ENCODE data around the gene CSK. TPM values are rescaled to one million over a fixed set of nuclear protein-coding genes. Genes with fewer than 3 reads are reported as not detected.
"Not testable (repeated sequence)": the region's sequence is repeated elsewhere in the genome, so short reads cannot be mapped to it uniquely, and the experiment has no call there.

CSK gene
- 10 to 100 TPM in 3 of 4 donors, 1 to 10 TPM in 1; 4.9 to 41.6 (median 26.4) TPM for total RNA-seq

DNA sequence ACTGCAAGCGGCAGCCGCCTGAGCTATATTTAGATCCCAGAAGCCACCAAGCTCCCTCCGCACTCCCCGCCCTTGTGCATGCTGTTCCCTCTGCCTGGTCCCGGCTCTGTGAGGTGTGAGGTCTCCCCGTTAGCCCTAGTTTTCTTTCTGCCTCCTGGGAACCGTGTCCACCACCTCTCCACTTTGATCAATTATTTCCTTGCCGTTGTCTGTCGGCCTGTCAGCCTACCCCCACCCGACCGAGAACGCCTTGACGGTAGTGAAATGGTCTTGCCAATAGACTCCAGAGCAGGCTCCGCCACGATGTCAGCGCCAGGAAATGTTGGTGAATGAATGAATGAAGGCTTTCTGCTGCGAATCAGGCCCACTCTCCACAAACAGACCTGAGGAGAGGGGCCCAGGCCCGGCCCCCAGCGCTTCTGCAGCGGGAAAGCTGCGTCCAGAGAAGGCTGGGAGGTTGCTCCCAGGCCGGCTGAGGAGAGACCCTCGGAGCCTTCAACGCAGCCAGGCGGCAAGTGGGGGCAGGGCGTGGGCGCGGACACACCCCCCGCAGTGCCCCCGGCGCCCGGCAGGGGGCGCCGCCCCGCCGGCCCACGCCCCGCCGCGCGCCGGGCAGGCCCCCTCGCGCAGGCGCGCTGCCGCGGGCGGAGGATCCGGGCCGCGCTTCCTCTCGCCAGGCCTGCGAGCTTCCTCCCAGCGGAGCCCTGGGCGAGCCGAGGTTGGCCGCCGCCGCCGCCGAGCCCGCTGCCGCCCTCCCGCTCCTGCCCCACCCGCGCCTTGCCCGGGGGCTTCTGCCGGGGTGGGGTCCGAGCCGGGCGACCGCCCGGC lies at the start of gene CSK:
Gene CSK (plus strand): TSS at position 650 of the 828 bp plus-strand sequence. CDS start 16,218 bp downstream, outside the sequence.
- peaks cover 3 to 15% of the 10 kb centered on the region in 2 donors for H3K4me1 ChIP-seq
- DNase-seq, result peak in 1 of 2 donors; percentile 80
- H3K36me3 ChIP-seq, result no peaks in the 10 kb centered on the region
- peak within 1 kb of the TSS; percentile 66 to 79 for H3K4me3 ChIP-seq
- H3K9me3 ChIP-seq, result no peaks in the 10 kb centered on the region
- TF ChIP-seq POLR2A (IDR thresholded peaks at IDR 0.05) (peak; percentile 31 to 64), CTCF (IDR thresholded peaks at IDR 0.05) (peak; percentile 29 to 91 (median 77))
- intact Hi-C loops (cut with DNase I; ENCODE audit: low total_unique reads), result no loop called here
- H3K27ac ChIP-seq, result peak within 1 kb of the TSS; percentile 79 to 89
- H3K27me3 ChIP-seq, result no peaks in the 10 kb centered on the region

DNA sequence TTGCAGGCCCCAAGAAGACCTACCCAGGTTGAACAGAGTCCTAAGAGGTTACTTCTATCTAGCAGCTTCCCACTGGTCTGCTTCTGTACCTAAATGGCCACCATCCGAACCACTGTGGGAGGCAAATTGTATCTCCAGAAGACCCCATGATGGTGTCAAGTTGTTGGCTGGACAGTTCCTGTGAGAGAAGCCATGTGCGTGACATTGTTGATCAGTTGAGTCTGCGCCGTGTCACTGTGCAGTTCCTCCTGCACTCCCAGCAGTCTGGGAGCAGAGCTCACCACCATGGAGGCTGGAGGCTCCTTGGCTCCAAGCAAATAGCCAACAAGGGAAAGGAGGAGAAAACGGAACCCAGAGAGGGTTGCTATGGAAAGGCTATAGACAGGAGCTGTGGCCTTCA lies 49.0 kb upstream of the CSK start:
- TF ChIP-seq POLR2A (IDR thresholded peaks at IDR 0.05) (no peak), CTCF (IDR thresholded peaks at IDR 0.05) (no peak)
- no peaks in the 10 kb centered on the region for H3K36me3 ChIP-seq
- H3K27me3 ChIP-seq, result peaks cover 0 to under 1% of the 10 kb centered on the region in 2 donors
- H3K4me1 ChIP-seq, result no peaks in the 10 kb centered on the region
- intact Hi-C loops (cut with DNase I; ENCODE audit: low total_unique reads), result no loop called here
- H3K9me3 ChIP-seq, result no peaks in the 10 kb centered on the region
- no peak overlapping the region for H3K4me3 ChIP-seq
- no peak overlapping the region for H3K27ac ChIP-seq
- DNase-seq, result no peak

DNA sequence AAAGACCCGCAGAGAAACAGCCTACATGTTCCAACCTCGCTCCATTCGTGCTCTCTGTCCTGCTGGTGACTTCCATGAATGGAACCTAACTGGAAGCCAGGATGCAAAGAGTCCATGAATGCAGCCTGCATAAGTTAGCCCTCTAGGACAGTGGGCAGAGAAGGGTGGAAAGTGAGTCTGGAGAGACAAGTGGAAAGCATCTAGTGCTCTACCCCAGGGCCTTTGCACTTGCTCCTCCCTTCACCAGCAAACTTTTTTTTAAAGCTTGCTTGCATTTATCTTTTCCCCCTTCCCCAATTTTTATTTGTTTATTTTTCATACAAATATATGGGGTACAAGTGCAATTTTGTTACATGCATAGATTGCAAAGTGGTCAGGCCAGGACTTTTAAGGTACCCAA lies 48.6 kb upstream of the CSK start:
- intact Hi-C loops (cut with DNase I; ENCODE audit: low total_unique reads), result no loop called here
- Histone ChIP-seq H3K36me3 (no peaks in the 10 kb centered on the region), H3K27me3 (no peaks in the 10 kb centered on the region), H3K4me3 (no peak overlapping the region), H3K4me1 (no peaks in the 10 kb centered on the region), H3K9me3 (no peaks in the 10 kb centered on the region), H3K27ac (no peak overlapping the region)
- no peak for TF ChIP-seq CTCF (IDR thresholded peaks at IDR 0.05)
- no peak for TF ChIP-seq POLR2A (IDR thresholded peaks at IDR 0.05)
- DNase-seq, result no peak

DNA sequence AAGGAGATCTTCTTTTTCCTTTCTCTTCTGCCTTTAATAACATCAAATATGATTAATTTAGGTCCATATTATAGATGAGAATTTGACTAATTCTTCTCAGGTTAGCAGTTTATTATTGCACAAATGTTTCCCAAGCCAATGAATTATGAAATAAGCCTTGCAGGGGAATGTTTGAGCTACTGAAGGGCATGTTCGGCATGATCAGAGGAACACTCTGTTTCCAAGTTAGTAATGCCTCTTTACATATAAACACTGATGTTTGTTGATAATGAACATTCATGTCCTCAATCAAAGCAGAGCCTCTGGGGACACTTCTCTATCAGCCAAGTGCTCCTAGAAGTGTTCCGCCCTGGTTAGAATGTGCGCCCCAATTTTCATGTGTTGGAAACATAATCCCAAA lies 46.6 kb upstream of the CSK start:
- H3K27ac ChIP-seq, result no peak overlapping the region
- no peaks in the 10 kb centered on the region for H3K4me1 ChIP-seq
- no peaks in the 10 kb centered on the region for H3K36me3 ChIP-seq
- H3K4me3 ChIP-seq, result no peak overlapping the region
- TF ChIP-seq CTCF (IDR thresholded peaks at IDR 0.05) (no peak), POLR2A (IDR thresholded peaks at IDR 0.05) (no peak)
- no peaks in the 10 kb centered on the region for H3K9me3 ChIP-seq
- intact Hi-C loops (cut with DNase I; ENCODE audit: low total_unique reads), result no loop called here
- no peaks in the 10 kb centered on the region for H3K27me3 ChIP-seq
- no peak for DNase-seq

- H3K4me1 ChIP-seq; H3K9me3 ChIP-seq; H3K36me3 ChIP-seq; H3K27ac ChIP-seq; H3K27me3 ChIP-seq; H3K4me3 ChIP-seq; intact Hi-C loops (cut with DNase I; ENCODE audit: low total_unique reads); DNase-seq: not testable (repeated sequence)
These were observed 43.6 kb upstream of the CSK start for GRCh38 chr15:74738239-74738638.
